Uterus (tissue), 2 donors: ENCODE measurements around the gene M1AP.

ENCODE experiments used
- POLR2A ChIP-seq, 2 donors: fragments of 450-650 bp; IDR thresholded peaks; one replicate each; pipeline ENCODE4 v1.6.1; 2016; ENCODE audit warnings: antibody characterized with exemption in 2 of 2, mild to moderate bottlenecking in 1 of 2, moderate library complexity in 1 of 2
- TF ChIP-seq, protein P1 (sequence below), 4 experiments: fragments of 200-600 bp in 2 of 4; fragments of 450-650 bp in 2 of 4; sonication (generic) in 2 of 4; IDR thresholded peaks; one replicate each; pipeline ENCODE4 v1.5.1; 2016 to 2019; ENCODE audit warnings: antibody characterized with exemption in 4 of 4, mild to moderate bottlenecking in 2 of 4, moderate library complexity in 1 of 4

DNA sequence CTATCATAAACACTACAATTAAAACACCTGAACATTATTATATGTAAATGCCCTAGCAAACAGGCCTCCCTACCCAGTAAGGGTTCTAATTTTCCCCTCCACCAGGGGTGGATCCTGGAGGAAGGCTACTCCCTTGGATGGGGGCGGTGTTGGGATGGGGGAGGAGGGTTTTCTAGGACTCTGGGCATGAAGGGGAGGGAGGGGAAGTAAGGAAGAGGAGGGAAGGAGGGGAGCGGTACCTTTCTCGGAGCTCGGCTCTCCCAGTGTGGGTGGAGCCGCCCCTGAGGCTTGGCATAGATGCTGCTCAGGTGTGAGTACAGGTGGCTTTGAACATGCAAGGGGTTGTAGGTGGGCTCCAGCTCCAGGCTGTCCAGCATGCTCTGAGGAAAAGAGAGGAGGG is 88.2 kb downstream of the M1AP start:
- TF ChIP-seq POLR2A (IDR thresholded peaks at IDR 0.05) = no peak
- TF ChIP-seq, protein P1, sequence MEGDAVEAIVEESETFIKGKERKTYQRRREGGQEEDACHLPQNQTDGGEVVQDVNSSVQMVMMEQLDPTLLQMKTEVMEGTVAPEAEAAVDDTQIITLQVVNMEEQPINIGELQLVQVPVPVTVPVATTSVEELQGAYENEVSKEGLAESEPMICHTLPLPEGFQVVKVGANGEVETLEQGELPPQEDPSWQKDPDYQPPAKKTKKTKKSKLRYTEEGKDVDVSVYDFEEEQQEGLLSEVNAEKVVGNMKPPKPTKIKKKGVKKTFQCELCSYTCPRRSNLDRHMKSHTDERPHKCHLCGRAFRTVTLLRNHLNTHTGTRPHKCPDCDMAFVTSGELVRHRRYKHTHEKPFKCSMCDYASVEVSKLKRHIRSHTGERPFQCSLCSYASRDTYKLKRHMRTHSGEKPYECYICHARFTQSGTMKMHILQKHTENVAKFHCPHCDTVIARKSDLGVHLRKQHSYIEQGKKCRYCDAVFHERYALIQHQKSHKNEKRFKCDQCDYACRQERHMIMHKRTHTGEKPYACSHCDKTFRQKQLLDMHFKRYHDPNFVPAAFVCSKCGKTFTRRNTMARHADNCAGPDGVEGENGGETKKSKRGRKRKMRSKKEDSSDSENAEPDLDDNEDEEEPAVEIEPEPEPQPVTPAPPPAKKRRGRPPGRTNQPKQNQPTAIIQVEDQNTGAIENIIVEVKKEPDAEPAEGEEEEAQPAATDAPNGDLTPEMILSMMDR (IDR thresholded peaks at IDR 0.05) = no peak
